Dermis blood vessel endothelial cell (primary cell): Measurements from ENCODE around the gene CD52. TPM values are rescaled to one million over a fixed set of nuclear protein-coding genes. Genes with fewer than 3 reads are reported as not detected.

Experiments
- DNase-seq: peaks from one replicate; pipeline ENCODE4 v3.0.0; 2010
- total RNA-seq: library from RNA; depleted of rRNA; stranded (reverse); fragments of >200 nt; gene quantifications from 2 replicates; pipeline ENCODE4 v1.2.3, GENCODE V29; 2014

The CD52 gene
- not detected in 2 replicates for total RNA-seq

GRCh38 chr1:26317612-26318337 is at the start of gene CD52:
CD52 (plus strand) TSS chr1:26317958; CDS start chr1:26318018, 60 bp downstream.
- DNase-seq, result no peak

- DNase-seq, result no peak
These were observed 49.2 kb upstream of the CD52 start for GRCh38 chr1:26268290-26269197.

GRCh38 chr1:26269198-26269550 is 48.6 kb upstream of the CD52 start:
- DNase-seq, result no peak

- no peak for DNase-seq
These were observed 42.8 kb upstream of the CD52 start for GRCh38 chr1:26274801-26275425.

- DNase-seq, result peak; percentile 95
These were observed 42.0 kb upstream of the CD52 start for GRCh38 chr1:26275580-26276431.

GRCh38 chr1:26276432-26276838 is 41.3 kb upstream of the CD52 start:
- no peak for DNase-seq

- no peak for DNase-seq
These were observed 40.5 kb upstream of the CD52 start for GRCh38 chr1:26277261-26277661.

GRCh38 chr1:26277719-26278118 is 40.0 kb upstream of the CD52 start:
- no peak for DNase-seq

GRCh38 chr1:26278303-26278702 is 39.5 kb upstream of the CD52 start:
- no peak for DNase-seq

- DNase-seq, result peak; percentile 54
These were observed 38.9 kb upstream of the CD52 start for GRCh38 chr1:26278724-26279455.

- peak; percentile 88 for DNase-seq
These were observed 38.1 kb upstream of the CD52 start, which contains the start of gene SH3BGRL3 for GRCh38 chr1:26279456-26280332. SH3BGRL3 (plus strand) TSS chr1:26280086; CDS start chr1:26280156, 70 bp downstream.

GRCh38 chr1:26280333-26281042 is 37.3 kb upstream of the CD52 start:
- DNase-seq, result peak; percentile 26

- DNase-seq, result no peak
These were observed 36.4 kb upstream of the CD52 start for GRCh38 chr1:26281091-26281958.

- no peak for DNase-seq
These were observed 35.8 kb upstream of the CD52 start for GRCh38 chr1:26281971-26282370.

- no peak for DNase-seq
These were observed 35.3 kb upstream of the CD52 start for GRCh38 chr1:26282401-26282918.

GRCh38 chr1:26283279-26283853 is 34.4 kb upstream of the CD52 start:
- no peak for DNase-seq

- DNase-seq, result no peak
These were observed 33.7 kb upstream of the CD52 start for GRCh38 chr1:26283871-26284596.
